Measurements from ENCODE around the gene CTNNA2. TPM values are rescaled to one million over a fixed set of nuclear protein-coding genes. Genes with fewer than 3 reads are reported as not detected.

CTNNA2 gene
- polyA plus RNA-seq, 3 donors = 4.1 to 5.4 (median 4.4) TPM

- no peak for DNase-seq (ENCODE audit: low read depth in 3 of 3, low spot score in 2 of 3)
These were observed 836.1 kb downstream of the CTNNA2 start for GRCh38 chr2:80348953-80349352.

DNA sequence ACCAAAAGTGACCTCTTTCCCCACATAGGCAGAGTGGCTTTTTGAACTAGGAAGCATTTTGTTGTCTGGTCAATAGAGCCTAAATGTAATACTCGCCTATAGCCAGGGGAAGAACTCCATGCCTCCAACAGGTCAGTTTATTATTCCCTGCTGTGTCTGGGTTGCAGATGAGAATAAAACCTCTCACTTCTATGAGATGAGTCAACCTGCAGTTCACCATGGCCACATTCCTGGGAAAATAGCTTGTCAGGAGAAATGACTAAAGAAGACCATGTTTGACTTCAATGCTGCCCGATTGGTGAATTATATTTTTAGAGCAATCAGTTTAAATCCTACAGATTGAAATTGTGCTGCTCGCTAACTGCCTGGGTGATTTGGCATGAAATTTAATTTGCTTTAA lies 838.4 kb downstream of the CTNNA2 start:
- DNase-seq (ENCODE audit: low read depth in 3 of 3, low spot score in 2 of 3) = no peak

DNA sequence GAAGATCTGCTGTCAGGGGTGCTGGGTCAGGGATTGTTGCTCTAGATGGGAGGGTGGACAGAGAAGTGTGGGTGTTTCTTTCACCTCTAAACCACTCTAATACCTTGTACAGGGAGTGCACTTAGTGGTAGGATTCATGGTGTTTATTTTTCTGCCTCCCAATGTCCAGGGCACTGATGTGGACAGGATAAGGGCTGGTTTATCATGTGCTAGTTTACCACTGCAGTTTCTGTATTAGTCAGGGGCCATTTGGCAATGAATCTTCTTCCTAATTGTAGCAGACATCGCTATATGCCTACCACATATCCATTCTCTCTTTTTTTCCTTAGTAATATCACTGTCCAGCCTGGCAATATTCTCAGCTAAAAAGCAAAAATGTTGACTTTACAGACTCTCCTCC lies 842.0 kb downstream of the CTNNA2 start:
- DNase-seq (ENCODE audit: low read depth in 3 of 3, low spot score in 2 of 3) = no peak

- DNase-seq (ENCODE audit: low read depth in 3 of 3, low spot score in 2 of 3) = no peak
These were observed 849.1 kb downstream of the CTNNA2 start for GRCh38 chr2:80361904-80362303.

DNA sequence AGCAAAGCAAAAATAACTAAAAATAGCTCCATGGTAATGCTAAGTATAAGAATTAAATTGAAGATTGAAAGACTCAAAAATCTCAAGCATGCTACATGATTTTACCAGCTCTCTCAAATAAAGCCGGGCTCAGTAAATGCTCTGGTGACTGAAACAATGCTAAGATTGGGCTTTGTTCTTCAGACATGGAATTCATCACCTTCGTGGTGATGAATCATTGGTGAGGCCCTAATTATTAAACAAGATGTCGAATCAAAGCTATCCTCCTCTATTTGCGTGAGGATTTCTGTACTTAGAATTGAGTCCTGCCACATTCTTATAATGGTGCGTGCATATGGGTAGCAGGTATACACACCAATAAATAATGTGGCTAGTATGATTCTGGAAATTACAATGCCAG lies 850.5 kb downstream of the CTNNA2 start:
- no peak for DNase-seq (ENCODE audit: low read depth in 3 of 3, low spot score in 2 of 3)

DNA sequence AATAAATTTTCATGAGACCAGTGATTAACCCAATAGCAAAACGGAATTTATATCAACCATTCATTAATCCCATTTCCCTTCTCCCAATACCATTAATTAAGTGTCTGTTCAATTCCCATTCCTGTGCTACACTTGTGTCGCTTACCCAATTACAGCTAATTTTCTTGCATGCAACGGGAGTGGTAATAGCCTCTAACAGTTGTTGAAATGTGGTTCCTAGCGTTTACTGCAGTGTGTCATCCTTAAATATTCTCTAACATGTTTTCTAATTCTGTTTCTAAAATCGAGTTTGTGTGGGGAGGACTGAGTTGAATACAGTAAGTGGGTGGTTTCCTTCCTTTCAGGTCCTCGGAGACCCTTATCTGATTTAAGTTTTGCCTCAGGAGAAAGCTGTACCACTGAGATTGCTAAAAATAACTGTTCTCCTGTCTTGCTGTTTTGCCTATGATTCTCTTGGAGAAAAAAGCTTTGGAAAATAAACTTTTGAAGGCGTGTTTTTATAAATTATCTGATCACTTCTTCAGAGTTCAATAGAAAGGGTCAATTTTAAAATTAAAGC lies 851.0 kb downstream of the CTNNA2 start:
- no peak for DNase-seq (ENCODE audit: low read depth in 3 of 3, low spot score in 2 of 3)

- DNase-seq (ENCODE audit: low read depth in 3 of 3, low spot score in 2 of 3) = no peak
These were observed 851.8 kb downstream of the CTNNA2 start for GRCh38 chr2:80364524-80365212.

- no peak for DNase-seq (ENCODE audit: low read depth in 3 of 3, low spot score in 2 of 3)
These were observed 852.9 kb downstream of the CTNNA2 start for GRCh38 chr2:80365762-80366161.

DNA sequence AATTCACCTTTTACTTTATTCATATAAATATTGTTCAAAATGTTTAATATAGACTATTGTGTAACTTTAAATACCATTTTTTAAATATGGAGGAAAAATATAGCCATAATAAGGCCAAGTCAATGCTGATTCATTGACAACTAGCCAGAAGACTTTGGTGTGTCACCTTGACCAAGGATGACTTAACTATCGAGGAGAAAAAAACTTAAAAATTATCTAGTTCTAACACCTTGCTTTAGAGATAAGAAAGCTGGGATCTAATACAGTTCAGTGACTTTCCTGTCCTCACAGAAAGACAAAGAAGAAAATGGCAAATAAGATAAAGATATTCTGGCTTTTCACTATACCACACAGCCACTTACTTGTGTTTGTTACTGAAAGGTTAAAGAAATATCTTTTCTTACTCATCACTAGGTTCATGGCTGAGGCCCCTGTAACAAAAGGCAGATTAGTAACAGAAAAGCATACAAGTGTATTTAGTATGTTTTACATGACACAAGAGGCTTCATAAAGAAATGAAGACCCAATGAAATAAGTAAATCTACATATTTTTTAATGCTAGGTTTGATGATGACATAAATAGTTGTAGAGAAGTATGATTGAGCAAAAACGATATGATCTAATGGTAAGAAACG lies 857.6 kb downstream of the CTNNA2 start:
- DNase-seq (ENCODE audit: low read depth in 3 of 3, low spot score in 2 of 3) = no peak

- no peak for DNase-seq (ENCODE audit: low read depth in 3 of 3, low spot score in 2 of 3)
These were observed 861.3 kb downstream of the CTNNA2 start for GRCh38 chr2:80374105-80374504.

- DNase-seq (ENCODE audit: low read depth in 3 of 3, low spot score in 2 of 3) = no peak
These were observed 864.2 kb downstream of the CTNNA2 start for GRCh38 chr2:80377071-80377470.

GRCh38 chr2:80380736-80381135 lies 867.9 kb downstream of the CTNNA2 start:
- DNase-seq (ENCODE audit: low read depth in 3 of 3, low spot score in 2 of 3) = no peak

DNA sequence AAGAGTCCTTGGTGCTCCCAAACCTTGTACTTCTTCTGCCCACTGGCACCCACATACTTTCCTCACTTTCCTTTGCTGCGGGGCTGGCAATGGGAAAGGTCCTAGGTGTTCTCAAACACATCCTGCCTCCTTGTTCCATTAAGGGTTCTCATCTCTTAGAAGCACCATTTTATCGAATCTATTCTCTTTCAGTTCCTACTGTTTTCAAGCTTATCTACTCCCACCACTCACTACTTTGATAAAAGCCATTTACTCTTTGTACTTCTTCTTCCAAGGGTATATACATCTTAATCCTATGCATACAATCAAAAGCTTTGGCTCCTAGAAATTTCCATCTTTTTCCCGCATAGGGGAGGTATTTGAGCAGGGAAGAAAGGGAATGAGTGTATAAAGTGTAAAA lies 868.8 kb downstream of the CTNNA2 start:
- DNase-seq (ENCODE audit: low read depth in 3 of 3, low spot score in 2 of 3) = no peak

DNA sequence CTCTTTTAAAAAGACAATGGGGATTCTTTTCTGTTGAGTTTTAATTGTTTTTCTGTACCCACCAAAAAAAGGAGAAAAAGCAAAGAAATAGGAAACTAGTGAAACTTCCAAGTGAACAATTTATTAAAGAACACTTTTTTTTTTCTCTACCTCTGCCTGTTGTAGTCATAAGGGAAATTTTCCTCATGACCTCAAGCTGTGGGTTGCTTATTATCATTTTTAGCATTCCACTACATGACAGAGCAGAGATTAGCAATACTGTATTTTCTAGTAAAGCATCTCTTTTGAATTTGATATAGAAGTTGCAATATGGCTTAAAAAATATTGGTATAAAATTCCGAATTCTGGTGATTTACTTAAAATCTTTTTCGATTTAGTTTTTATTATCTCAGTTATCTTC lies 879.6 kb downstream of the CTNNA2 start:
- no peak for DNase-seq (ENCODE audit: low read depth in 3 of 3, low spot score in 2 of 3)

- DNase-seq (ENCODE audit: low read depth in 3 of 3, low spot score in 2 of 3) = no peak
These were observed 881.1 kb downstream of the CTNNA2 start for GRCh38 chr2:80393991-80394390.

DNA sequence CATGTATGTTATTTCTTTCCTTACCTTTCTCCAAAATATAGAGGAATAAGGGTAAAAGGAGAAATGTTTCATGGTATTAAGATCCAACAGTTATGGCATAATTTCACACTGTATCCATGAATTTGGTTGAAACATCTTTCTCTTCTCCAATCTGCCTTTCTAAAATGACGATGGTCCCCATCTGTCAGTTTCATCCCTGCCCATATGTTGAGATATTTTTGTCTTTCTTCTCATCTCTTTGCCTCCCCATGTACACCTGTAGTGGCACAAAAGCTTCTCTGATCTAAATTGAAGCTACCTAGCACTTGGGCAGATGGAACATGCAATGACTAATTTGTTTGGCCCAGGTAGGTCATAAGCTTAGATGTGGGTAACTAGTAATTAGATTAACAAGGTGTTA lies 882.4 kb downstream of the CTNNA2 start:
- DNase-seq (ENCODE audit: low read depth in 3 of 3, low spot score in 2 of 3) = no peak

- no peak for DNase-seq (ENCODE audit: low read depth in 3 of 3, low spot score in 2 of 3)
These were observed 883.4 kb downstream of the CTNNA2 start for GRCh38 chr2:80396276-80396675.

- DNase-seq (ENCODE audit: low read depth in 3 of 3, low spot score in 2 of 3) = no peak
These were observed 890.2 kb downstream of the CTNNA2 start for GRCh38 chr2:80403081-80403480.

GRCh38 chr2:80407377-80407776 lies 894.5 kb downstream of the CTNNA2 start:
- DNase-seq (ENCODE audit: low read depth in 3 of 3, low spot score in 2 of 3) = no peak

- no peak for DNase-seq (ENCODE audit: low read depth in 3 of 3, low spot score in 2 of 3)
These were observed 897.5 kb downstream of the CTNNA2 start for GRCh38 chr2:80410346-80410745.

- DNase-seq (ENCODE audit: low read depth in 3 of 3, low spot score in 2 of 3) = no peak
These were observed 900.3 kb downstream of the CTNNA2 start for GRCh38 chr2:80413136-80413535.

DNA sequence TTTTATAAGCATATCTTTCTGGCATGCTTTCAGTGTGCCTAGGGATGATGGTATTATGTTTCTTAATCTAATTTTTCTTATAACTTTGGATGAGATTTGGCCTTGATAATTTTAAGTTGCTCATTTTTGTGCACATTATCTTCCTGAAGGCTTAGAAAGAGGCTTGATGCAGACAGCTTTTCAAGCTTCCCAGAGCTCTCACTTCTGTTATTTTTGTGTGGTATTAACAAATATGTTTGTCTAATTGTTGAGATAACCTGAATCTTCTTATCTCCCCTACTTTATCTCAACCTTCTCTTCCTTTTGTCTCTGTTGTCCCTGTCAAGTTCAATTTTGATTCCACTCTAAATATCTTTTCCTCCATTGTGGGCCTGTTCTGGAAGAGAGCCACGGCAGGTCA lies 904.9 kb downstream of the CTNNA2 start:
- no peak for DNase-seq (ENCODE audit: low read depth in 3 of 3, low spot score in 2 of 3)

Data from right renal cortex interstitium (tissue), 3 donors.